Measurements from ENCODE around the gene TANGO6.

TANGO6 gene

GRCh38 chr16:68860978-68861892, 17.9 kb downstream of the TANGO6 start:
- intact Hi-C loops (cut with DNase I), result no loop called here
- DNase-seq, result no peak

GRCh38 chr16:68866933-68867332, 23.6 kb downstream of the TANGO6 start:
- no peak for DNase-seq
- intact Hi-C loops (cut with DNase I), result no loop called here

- intact Hi-C loops (cut with DNase I), result no loop called here
- no peak for DNase-seq
Measured at GRCh38 chr16:68869492-68870088, 26.3 kb downstream of the TANGO6 start.

- intact Hi-C loops (cut with DNase I), result no loop called here
- DNase-seq, result no peak
Measured at GRCh38 chr16:68873635-68874471, 30.5 kb downstream of the TANGO6 start.

- intact Hi-C loops (cut with DNase I), result no loop called here
- no peak for DNase-seq
Measured at GRCh38 chr16:68875871-68876270, 32.5 kb downstream of the TANGO6 start.

GRCh38 chr16:68883685-68884084, 40.4 kb downstream of the TANGO6 start:
- no peak for DNase-seq
- intact Hi-C loops (cut with DNase I), result no loop called here

GRCh38 chr16:68884401-68884800, 41.1 kb downstream of the TANGO6 start:
- intact Hi-C loops (cut with DNase I), result no loop called here
- no peak for DNase-seq

- intact Hi-C loops (cut with DNase I), result no loop called here
- no peak for DNase-seq
Measured at GRCh38 chr16:68884861-68885720, 41.8 kb downstream of the TANGO6 start.

GRCh38 chr16:68887107-68887506, 43.8 kb downstream of the TANGO6 start:
- DNase-seq, result no peak
- intact Hi-C loops (cut with DNase I), result no loop called here

GRCh38 chr16:68889508-68890150, 46.3 kb downstream of the TANGO6 start:
- DNase-seq, result no peak
- intact Hi-C loops (cut with DNase I), result no loop called here

- intact Hi-C loops (cut with DNase I), result no loop called here
- DNase-seq, result no peak
Measured at GRCh38 chr16:68892214-68892613, 48.9 kb downstream of the TANGO6 start.

- intact Hi-C loops (cut with DNase I), result no loop called here
- DNase-seq, result no peak
Measured at GRCh38 chr16:68892898-68893297, 49.6 kb downstream of the TANGO6 start.

GRCh38 chr16:68893710-68894705, 50.7 kb downstream of the TANGO6 start:
- intact Hi-C loops (cut with DNase I), result no loop called here

GRCh38 chr16:68894714-68895113, 51.4 kb downstream of the TANGO6 start:
- no peak for DNase-seq
- intact Hi-C loops (cut with DNase I), result no loop called here

More at GRCh38 chr16:68893710-68894705, 50.7 kb downstream of the TANGO6 start:
- no peak for DNase-seq

GRCh38 chr16:68898026-68898425, 54.7 kb downstream of the TANGO6 start:
- intact Hi-C loops (cut with DNase I), result no loop called here
- no peak for DNase-seq

GRCh38 chr16:68900009-68900408, 56.7 kb downstream of the TANGO6 start:
- intact Hi-C loops (cut with DNase I), result no loop called here
- DNase-seq, result no peak

- intact Hi-C loops (cut with DNase I), result loop anchor here (1.0 kb wide), 2 partner anchors 203 to 222 kb away; partner anchors contain the start of gene HAS3
- DNase-seq, result peak in 4 of 10 donors; percentile 14 to 23 (median 16)
Measured at GRCh38 chr16:68902003-68902968, 59.0 kb downstream of the TANGO6 start.

Data from posterior cingulate gyrus (tissue), 11 donors.